ENCODE data around the gene PGBD4.
A peak's percentile ranks its signal among the peaks of the same experiment; 100 is the strongest.

The PGBD4 gene

DNA sequence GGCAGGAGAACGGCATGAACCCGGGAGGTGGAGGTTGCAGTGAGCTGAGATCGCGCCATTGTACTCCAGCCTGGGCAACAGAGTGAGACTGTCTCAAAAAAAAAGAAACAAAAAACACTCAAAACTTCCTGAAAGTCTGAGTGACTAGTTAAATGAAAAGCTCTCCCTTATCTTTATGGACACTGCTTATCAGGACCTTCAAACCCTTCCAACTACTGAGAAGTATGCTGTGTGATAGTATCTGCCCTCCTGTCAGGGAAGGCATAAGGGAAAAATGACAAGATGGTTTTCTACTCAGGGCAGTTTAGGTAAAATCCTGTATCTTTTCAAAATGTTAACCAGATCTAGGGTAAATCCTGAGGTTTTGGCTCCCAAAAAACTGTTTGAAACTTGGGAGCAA is 22.0 kb upstream of the PGBD4 start:
- H3K4me3 ChIP-seq (ENCODE audit: low read length) = no peak overlapping the region
- H3K9me3 ChIP-seq (ENCODE audit: insufficient read depth, low read length) = 0 out of 2 replicates have a peak, but pooled peaks cover 6% of the 10 kb centered on the region
- H4K20me1 ChIP-seq (ENCODE audit: insufficient read depth, low read length) = no peaks in the 10 kb centered on the region
- no peak overlapping the region for H3K4me2 ChIP-seq (ENCODE audit: low read length)
- H3K36me3 ChIP-seq (replicated peaks; ENCODE audit: low read depth, low read length) = peaks cover 8% of the 10 kb centered on the region
- H3K4me1 ChIP-seq (ENCODE audit: low read length) = peaks cover 5% of the 10 kb centered on the region
- H2AFZ ChIP-seq (ENCODE audit: low read depth, low read length) = no peak overlapping the region
- TF ChIP-seq, protein P1, sequence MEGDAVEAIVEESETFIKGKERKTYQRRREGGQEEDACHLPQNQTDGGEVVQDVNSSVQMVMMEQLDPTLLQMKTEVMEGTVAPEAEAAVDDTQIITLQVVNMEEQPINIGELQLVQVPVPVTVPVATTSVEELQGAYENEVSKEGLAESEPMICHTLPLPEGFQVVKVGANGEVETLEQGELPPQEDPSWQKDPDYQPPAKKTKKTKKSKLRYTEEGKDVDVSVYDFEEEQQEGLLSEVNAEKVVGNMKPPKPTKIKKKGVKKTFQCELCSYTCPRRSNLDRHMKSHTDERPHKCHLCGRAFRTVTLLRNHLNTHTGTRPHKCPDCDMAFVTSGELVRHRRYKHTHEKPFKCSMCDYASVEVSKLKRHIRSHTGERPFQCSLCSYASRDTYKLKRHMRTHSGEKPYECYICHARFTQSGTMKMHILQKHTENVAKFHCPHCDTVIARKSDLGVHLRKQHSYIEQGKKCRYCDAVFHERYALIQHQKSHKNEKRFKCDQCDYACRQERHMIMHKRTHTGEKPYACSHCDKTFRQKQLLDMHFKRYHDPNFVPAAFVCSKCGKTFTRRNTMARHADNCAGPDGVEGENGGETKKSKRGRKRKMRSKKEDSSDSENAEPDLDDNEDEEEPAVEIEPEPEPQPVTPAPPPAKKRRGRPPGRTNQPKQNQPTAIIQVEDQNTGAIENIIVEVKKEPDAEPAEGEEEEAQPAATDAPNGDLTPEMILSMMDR (IDR thresholded peaks at IDR 0.05; ENCODE audit: low read depth, low read length) = no peak
- TF ChIP-seq EZH2phosphoT487 (IDR thresholded peaks at IDR 0.05; ENCODE audit: low read depth) = no peak
- no peaks in the 10 kb centered on the region for H3K79me2 ChIP-seq (ENCODE audit: low read length)
- no peak overlapping the region for H3K9ac ChIP-seq (ENCODE audit: low read length)
- no peak overlapping the region for H3K27ac ChIP-seq (ENCODE audit: low read length)
- H3K27me3 ChIP-seq (ENCODE audit: low read depth, low read length) = no peaks in the 10 kb centered on the region

DNA sequence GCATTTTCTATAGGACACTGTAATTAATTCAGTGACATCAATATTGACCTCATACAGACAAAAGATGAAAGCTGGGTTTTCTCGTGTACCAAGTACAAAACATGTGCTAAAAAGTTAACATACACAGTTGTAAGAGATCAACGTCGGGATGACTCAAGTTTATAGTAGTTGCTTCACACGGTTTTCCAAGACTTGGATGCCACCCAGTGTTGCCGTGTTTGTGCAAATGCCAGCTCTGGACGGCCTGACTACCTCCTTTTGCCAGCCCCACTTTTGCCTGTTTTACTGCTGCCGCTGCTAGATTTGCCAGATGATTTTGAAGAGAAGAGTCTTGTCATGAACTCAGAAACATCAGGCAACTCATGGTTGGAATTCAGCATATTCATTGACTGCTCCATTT is 17.8 kb upstream of the PGBD4 start:
- H3K9ac ChIP-seq (ENCODE audit: low read length) = no peak overlapping the region
- peaks cover 3% of the 10 kb centered on the region for H3K4me1 ChIP-seq (ENCODE audit: low read length)
- TF ChIP-seq, protein P1 (IDR thresholded peaks at IDR 0.05; ENCODE audit: low read depth, low read length) = no peak
- H3K27me3 ChIP-seq (ENCODE audit: low read depth, low read length) = no peaks in the 10 kb centered on the region
- peaks cover 18% of the 10 kb centered on the region for H3K36me3 ChIP-seq (replicated peaks; ENCODE audit: low read depth, low read length)
- no peaks in the 10 kb centered on the region for H3K9me3 ChIP-seq (ENCODE audit: insufficient read depth, low read length)
- H3K79me2 ChIP-seq (ENCODE audit: low read length) = no peaks in the 10 kb centered on the region
- H3K4me3 ChIP-seq (ENCODE audit: low read length) = no peak overlapping the region
- H3K4me2 ChIP-seq (ENCODE audit: low read length) = no peak overlapping the region
- no peak overlapping the region for H3K27ac ChIP-seq (ENCODE audit: low read length)
- no peak overlapping the region for H2AFZ ChIP-seq (ENCODE audit: low read depth, low read length)
- H4K20me1 ChIP-seq (ENCODE audit: insufficient read depth, low read length) = no peaks in the 10 kb centered on the region

DNA sequence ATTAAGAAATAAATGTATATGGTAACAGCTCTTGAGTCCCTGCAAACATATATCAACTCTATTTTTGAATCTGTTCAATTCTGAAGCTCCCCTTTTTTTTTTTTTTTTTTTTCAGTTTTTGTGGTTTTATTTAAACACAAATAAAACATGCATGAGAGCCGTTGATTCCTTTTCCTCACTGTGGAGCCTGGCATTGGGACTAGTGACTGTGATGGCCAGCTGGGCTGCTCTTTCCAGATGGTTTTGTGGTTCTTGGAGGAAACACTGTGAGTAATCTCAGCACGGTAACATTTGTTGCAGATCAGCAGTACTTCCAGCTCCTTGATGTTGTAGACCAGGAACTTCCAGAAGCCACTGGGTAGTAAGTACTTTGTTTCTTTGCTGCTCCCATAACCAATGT is 16.1 kb upstream of the PGBD4 start:
- no peaks in the 10 kb centered on the region for H3K4me1 ChIP-seq (ENCODE audit: low read length)
- no peaks in the 10 kb centered on the region for H4K20me1 ChIP-seq (ENCODE audit: insufficient read depth, low read length)
- no peak overlapping the region for H3K9ac ChIP-seq (ENCODE audit: low read length)
- H3K27ac ChIP-seq (ENCODE audit: low read length) = no peak overlapping the region
- H3K4me2 ChIP-seq (ENCODE audit: low read length) = no peak overlapping the region
- H3K9me3 ChIP-seq (ENCODE audit: insufficient read depth, low read length) = no peaks in the 10 kb centered on the region
- no peak for TF ChIP-seq EZH2phosphoT487 (IDR thresholded peaks at IDR 0.05; ENCODE audit: low read depth)
- TF ChIP-seq, protein P1 (IDR thresholded peaks at IDR 0.05; ENCODE audit: low read depth, low read length) = no peak
- no peak overlapping the region for H3K4me3 ChIP-seq (ENCODE audit: low read length)
- no peak overlapping the region for H2AFZ ChIP-seq (ENCODE audit: low read depth, low read length)
- H3K27me3 ChIP-seq (ENCODE audit: low read depth, low read length) = no peaks in the 10 kb centered on the region
- no peaks in the 10 kb centered on the region for H3K79me2 ChIP-seq (ENCODE audit: low read length)
- peaks cover 22% of the 10 kb centered on the region for H3K36me3 ChIP-seq (replicated peaks; ENCODE audit: low read depth, low read length)

DNA sequence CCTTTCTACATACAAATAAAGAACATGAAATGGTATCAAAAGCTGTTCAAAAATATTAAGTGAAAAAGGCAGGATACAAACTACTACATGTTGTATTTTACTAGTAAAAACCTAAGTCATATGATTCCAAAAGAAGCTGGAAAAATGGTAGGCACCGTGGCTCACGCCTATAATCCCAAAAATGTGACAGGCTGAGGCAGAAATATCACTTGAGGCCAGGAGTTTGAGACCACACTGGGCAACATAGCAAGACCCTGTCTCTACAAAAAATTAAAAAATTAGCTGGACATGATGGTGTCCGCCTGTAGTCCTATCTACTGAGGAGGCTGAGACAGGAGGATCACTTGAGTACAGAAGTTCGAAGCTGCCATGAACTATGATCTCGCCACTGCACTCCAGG is 2.0 kb upstream of the PGBD4 start:
- Histone ChIP-seq H3K4me2 (ENCODE audit: low read length) (peak overlapping the region; percentile 90), H4K20me1 (ENCODE audit: insufficient read depth, low read length) (no peaks in the 10 kb centered on the region), H3K4me3 (ENCODE audit: low read length) (peak overlapping the region; percentile 90; the same call in 1 of the 2 replicates), H2AFZ (ENCODE audit: low read depth, low read length) (no peak overlapping the region), H3K9ac (ENCODE audit: low read length) (no peak overlapping the region), H3K27me3 (ENCODE audit: low read depth, low read length) (no peaks in the 10 kb centered on the region), H3K36me3 (replicated peaks; ENCODE audit: low read depth, low read length) (peaks cover 18% of the 10 kb centered on the region), H3K4me1 (ENCODE audit: low read length) (peaks cover 14% of the 10 kb centered on the region), H3K27ac (ENCODE audit: low read length) (no peak overlapping the region), H3K9me3 (ENCODE audit: insufficient read depth, low read length) (0 out of 2 replicates have a peak, but pooled peaks cover 6% of the 10 kb centered on the region), H3K79me2 (ENCODE audit: low read length) (peaks cover 72% of the 10 kb centered on the region)
- TF ChIP-seq, protein P1 (IDR thresholded peaks at IDR 0.05; ENCODE audit: low read depth, low read length) = no peak
- no peak for TF ChIP-seq EZH2phosphoT487 (IDR thresholded peaks at IDR 0.05; ENCODE audit: low read depth)
